ENCODE data around the gene ANKS3.

The ANKS3 gene

DNA sequence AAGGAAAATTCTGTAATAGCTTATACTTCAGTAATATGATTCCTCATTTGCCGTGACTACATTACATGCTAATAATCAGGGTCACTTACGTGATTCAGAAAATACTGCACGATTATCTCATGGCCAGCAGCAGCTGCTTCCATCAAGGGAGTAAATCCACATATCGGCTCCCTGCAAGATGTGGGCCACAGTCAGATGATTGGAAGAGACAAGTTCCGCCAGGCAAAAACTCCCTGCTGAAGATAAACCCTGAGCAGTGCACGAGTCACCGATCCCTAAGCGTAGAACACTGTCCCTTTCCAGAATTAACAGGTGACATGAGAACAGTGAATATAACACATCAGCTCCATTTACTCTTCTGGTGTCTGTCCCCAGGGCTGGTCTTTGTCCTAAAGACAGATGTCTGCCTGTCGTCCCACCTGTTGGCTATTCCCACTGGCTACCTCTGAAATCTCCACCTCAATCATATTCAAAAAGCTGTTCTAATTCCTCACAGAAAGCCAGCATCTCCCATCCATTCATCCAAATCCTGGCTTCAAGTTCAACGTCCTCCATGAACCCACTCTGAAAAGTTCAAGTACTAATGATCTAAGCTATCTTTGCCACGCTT lies 9.3 kb downstream of the ANKS3 start:
- DNase-seq = no peak

DNA sequence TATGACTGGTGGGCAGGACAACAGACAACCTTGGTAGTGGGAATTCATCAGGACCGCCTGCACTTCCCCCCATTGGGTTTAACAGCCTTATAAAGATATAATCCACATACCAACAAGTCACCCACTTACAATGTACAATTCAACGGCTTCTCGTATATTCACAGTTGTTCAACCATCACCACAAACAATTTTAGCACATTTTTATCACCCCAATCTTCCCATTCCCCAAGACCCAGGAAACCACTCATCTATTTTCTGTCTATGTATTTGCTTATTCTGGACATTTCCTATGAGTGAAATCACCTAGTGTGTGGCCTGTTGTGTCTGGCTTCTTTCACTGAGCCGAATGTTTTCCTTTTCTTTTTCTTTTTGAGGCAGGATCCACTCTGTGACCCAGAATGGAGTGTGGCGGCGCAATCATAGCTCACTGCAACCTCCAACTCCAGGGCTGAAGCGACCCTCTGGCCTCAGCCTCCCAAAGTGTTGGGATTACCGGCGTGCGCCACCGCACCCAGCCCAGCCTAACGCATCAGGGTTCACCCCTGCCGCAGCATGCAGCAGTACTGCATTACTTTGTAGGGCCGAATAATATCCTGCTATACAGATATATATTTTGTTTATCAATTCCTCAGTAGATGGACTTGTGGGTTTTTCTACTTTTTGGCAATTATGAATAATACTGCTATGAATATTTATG lies 10.9 kb downstream of the ANKS3 start:
- DNase-seq = no peak

DNA sequence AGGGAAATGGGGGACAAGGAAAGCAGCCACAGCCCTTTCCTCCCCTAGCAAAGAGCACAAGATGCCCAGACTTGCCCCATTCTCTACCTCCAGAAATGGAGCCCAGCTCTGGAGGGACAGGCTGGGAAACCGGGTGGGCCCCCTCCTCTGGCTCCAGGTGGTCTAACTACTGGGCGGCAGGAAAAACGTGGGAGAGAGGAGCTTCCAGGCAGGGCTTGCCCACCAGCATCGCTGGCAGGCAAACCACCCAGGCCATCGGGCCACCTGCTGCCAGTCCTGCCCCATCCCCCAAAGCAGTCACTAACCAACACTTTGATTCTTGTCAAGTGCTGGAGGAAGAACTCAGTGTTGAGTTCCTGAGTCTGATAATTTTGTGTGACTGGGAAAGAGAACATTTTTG lies 15.6 kb downstream of the ANKS3 start:
- DNase-seq = no peak

DNA sequence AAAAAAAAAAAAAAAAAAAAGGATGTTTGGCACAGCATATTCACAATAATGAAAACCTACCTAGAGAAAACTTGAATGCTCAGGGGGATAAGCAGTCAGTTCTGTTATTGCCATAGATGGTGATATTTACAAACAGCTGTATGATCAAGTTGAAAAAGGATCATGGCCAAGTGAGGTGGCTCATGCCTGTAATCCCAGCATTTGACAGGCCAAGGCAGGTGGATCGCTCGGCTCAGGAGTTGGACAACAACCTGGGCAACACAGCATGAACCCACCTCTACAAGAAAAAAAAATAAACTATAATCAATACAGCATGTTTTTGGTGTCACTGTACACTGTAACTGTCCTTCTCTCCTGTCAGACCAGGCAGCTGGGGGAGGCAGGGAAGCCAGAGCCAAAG lies 19.1 kb downstream of the ANKS3 start:
- no peak for DNase-seq

DNA sequence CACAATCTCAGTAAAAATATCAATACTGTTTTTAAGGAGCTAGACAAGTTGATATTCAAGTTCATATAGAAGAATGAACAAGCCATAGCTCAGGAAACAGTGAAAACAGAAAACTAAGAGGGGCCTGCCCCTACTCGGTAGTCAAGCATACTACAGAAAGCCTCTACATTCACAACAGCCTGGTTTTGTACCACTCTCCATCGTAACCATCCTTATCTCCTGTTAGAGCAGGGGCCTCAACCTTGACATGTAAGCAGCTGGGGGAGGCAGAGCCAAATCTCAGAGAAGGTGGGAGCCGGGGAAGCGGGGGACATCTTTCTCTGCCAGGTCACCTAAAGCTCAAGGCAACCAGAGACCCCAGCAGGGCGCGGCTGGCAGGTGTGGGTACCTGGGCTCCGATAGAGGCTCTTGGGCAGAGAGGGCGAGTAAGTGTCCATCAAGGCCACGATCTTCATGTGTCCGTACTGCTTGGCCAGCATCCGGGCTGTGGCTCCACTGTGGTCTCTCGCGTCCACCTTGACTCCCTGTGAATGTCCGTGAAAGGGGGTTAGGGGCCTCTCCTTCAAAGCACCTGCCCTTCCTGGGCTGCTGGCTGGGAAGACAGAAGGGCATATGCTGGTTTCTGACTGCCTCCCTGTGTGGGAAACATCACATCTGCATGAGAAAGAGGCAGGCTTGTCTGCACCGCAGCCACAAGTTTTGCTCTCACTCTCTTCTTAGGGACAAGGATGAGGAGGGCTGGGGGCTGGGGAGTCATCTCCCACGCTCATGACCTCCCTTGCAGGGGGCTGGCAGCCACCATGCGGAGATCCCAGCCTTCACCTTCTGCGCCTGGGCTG lies 20.2 kb downstream of the ANKS3 start:
- DNase-seq = no peak

DNA sequence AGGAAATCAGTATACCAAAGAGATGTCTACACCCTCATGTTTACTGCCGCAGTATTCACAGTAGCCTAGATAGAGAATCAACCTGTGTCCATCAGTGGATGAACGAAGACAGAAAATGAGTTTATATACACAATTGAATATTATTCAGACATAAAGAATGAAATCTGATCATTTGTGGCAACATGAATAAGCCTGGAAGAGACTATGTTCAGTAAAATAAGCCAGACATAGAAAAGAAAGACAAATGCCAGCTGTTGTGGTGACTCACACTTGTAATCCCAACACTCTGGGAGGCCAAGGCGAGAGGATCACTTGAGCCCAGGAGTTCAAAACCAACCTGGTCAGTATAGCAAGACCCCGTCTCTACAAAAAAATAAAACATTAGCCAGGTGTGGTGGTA lies 24.6 kb downstream of the ANKS3 start:
- DNase-seq = no peak

DNA sequence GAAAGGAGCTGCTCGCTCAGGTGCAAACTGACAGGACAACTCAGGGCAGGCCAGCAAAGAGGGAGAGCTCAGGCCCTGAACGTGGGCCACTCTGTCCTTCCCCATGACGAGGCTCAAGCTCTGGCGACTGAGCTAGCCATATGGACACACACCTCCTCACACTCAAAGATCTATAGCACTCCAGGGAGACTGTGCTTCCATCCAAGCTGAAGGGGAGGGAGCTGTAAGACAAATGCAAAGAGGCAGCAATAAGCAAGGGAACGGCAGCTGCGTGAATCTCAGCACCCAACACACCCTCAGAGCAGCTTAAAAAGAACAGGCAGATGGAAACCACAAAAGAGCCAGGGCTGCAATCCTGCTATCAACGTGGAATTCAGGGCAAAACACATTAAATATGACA lies 27.2 kb downstream of the ANKS3 start:
- no peak for DNase-seq

DNA sequence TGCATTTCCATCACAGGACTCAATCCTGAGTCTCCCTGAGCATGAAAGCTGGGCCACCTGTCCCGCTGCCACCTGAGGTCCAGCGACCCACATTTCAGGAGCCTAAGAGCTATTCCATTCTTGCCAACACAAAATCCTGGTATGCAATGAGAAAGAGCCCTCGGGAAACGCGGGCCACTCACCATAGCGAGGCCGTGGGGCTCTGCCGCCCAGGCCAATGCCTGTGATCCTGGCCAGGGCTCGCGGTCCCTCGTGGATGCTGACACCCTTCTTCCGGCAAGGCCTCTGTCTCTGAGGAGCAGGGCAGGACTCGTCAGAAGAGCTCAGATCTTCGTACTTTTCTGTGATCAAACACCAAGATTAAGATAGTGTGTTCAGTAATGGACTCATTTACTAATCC lies 29.2 kb downstream of the ANKS3 start:
- no peak for DNase-seq

DNA sequence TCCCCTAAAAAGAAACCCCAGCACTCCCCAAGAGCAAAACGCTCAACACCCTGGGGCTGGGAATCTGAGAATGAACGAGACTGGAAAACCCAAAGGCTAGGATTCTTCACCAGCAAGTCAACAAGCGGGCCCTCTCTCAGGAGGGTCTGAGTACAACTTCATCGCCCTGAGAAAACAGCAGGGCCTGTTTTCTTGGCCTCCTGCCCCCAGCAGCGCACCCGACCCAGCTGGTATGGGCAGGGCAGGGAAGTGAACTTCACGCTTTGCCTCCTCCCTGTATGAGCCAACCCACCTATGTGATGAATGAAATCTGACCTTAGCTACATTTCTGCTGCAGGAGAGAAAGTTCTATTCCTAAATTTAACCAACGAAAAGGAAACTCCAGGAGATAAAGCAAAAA lies 29.6 kb downstream of the ANKS3 start:
- DNase-seq = no peak

DNA sequence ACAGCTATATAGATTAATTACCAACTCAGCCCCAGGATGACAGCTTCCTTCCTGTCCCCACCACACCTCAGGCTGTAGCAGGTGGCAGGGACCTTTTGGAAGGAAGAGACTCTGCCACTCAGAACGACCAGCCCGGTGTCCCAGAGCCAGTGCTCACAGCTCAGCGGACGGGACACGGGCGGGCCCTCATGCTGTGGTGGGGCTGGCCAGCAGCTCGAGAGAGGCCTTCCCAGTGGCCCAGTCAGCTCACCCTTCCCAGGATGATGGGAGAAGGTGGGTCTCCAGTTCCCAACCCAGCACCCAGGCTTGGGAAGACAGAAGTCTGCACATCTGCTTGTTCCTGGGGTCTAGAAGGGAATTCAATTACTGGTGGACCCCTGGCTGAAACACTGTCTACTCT lies 30.2 kb downstream of the ANKS3 start:
- no peak for DNase-seq

DNA sequence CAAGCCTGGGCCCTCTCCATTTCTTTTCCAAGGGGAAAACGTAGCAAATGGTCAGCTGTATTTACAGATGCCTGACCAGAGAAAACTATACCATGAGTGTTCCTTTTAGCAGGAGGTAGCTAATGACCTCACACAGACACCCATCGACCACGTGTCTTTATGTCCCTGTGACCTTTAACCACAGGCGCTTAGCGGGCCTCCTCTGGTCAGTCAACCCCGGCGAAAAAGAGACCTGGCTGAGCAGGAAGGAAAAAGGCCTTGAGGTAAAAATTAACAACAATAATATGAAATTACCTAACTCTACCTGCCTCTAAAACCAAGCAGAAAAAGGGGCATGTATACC lies 31.6 kb downstream of the ANKS3 start:
- DNase-seq = no peak

DNA sequence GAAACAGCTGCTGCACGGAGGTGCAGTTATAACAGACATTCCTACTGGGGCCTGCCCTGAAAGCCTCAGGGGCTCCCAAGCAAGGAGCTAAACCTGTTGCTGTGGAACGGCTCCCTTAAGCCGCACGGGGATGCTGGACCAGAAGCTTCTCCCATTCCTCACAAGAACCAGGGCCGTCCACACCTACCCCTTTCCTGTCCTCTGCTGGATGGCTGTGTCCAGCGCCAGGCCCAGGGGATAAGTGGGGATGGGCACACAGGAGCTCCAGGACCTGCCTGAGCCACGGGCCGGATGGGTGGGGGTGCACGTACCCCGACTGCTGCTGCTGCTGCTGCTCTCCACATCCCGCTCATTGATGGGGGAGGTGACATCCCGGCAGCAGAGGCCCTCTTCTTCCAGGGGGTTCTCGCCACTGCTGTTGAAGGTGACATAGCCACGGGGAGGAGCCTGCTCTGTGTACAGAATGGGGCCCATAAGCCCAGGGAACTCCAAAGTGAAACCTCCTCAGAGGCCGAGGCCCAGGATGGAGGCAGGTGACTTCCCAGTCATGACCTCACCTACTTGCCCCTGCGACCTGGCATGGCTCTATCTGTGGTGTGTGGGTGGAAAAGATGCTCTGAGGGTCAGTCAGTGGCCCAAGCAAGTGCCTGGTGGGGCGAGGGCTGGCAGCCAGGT lies 32.1 kb downstream of the ANKS3 start:
- no peak for DNase-seq

DNA sequence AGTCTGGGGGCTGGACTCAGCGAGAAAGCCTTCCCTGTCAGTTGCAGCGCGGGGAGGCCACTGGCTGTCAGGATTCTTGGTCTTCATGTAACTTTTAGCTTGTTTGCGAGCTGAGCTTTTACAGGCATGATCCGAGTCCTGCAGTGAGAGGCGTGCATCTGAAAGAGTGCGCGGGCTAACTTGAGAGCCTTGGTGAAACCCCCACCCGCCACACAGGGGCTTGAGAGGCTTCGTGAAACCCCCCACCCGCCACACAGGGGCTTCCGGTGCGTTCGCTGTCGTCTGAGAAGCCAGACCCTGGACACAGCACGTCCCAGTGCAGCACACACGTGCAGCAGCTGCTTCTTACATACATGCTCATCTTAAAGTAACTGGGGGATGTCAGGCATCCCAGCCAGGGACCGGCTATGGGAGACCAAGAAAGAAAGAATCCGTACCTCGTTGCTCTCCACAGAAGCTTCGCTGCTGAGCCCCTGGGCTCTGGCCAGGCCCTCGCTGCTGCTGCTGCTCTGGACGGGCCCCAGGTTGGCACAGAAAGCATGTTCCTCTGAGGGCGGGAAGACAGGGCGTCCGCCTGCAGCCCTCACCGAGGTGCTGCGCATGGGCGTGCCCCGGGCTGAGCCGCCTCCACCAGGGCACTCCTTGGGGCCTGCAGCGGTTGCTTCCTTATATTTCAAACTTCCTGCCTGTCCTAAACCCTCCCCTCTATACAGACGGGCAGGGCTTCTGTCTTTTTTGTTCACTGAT lies 32.9 kb downstream of the ANKS3 start:
- DNase-seq = no peak

DNA sequence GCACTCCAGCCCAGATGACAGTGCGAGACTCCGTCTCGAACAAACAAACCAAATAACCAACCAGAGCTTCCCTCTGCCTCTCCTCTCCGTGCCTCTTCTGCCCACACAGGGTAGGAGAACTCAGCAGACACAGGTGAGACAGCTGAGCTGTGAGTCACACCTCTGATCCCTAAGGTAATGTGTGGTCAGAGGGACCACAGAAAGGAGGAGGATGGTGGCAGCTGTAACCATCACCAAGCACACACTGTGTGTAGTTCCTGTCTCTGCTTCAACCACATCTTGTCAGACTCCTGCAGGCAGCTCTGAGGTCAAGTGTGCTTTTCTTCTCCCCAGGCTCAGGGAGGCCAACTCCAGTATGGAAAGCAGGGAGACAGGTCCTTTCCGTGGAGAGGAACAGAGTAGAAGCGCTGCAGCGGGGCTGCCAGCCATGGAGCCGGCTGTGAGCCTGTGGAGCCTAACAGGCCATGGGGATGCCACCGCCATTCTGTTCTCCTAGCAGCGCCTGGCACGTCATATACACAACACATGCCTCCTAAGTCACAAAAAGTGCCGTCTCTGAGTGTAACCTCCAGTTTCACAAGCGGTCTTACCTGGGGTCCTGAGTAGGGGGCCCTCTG lies 33.6 kb downstream of the ANKS3 start:
- DNase-seq = no peak

DNA sequence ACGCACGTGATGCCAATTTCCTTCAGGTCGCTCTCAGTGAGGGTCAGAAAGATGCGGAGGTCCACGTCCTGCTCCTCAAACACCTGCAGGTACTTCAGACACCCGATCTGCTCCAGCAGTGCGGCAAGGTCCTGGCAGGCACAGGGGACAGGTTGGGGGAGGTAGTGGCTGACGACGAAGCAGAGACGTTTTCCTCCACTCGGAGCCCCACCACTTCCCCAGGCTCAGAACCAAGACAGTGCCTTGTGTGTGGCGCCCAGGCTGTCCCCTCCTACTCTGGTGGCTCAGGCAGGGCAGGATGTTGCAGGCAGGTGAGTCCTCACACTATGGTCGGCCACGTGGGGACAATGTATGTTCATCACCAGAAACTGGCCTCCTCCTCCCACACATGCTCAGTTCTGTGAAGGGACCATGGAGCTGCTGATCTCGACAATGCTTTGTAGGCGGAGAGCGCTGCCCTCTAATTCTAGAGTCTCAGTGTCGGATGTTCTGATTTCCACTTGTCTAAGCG lies 35.0 kb downstream of the ANKS3 start:
- no peak for DNase-seq

DNA sequence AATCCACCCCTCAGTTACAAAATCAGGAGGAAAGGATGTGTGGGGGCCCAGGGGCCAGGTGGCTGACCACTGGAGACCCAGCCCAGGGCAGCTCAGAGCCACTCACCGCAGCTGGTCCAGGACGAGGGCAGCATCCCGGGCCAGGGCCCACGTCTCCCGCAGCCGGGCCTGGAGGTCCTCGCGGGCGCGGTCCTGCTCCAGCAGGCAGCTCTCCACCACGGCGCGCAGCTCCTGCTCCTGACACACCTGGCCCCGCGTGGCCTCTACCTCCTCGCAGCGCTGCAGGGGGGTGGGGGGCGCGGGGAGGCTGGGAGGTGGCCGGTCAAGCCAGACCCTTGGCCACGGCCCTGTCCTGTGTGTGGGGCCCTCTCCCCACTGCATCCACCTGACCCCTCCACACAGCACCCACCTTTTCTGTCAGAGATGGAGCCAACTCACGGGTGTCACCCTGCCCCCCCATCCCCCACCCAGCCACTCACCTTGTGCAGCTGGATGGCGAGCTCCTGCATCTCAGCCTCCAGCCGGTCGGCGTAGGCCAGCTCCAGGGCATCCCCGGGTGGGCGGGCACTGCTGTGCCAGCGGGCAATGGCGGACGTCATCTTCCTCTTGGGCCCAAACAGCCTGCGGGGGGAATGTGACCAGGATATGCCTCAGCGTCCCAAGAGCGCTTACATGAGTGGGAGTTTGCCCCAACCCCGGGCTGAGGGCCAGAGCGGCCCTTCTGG lies 35.6 kb downstream of the ANKS3 start:
- DNase-seq = no peak

DNA sequence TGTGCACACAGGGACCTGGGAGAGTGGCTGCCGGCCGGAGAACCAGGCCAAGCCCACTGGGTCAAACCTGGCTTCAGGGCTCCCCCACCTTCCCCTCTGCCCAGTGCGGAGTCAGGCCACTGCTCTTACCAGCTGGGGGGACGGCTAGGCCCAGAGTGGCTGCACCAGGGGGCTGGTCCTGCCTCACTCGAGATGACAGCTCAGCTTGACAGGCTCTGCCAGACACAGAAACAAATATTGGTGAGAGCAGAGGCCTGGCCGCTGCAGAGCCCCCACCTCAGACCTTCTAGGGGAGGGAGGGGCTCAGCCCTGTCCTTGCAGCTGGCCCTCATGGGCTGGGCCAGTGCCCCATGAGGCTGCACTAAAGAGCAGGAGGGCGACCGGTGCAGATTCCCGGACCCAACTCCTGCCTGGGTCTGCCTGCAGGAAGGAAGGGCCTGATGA lies 36.2 kb downstream of the ANKS3 start:
- DNase-seq = no peak

DNA sequence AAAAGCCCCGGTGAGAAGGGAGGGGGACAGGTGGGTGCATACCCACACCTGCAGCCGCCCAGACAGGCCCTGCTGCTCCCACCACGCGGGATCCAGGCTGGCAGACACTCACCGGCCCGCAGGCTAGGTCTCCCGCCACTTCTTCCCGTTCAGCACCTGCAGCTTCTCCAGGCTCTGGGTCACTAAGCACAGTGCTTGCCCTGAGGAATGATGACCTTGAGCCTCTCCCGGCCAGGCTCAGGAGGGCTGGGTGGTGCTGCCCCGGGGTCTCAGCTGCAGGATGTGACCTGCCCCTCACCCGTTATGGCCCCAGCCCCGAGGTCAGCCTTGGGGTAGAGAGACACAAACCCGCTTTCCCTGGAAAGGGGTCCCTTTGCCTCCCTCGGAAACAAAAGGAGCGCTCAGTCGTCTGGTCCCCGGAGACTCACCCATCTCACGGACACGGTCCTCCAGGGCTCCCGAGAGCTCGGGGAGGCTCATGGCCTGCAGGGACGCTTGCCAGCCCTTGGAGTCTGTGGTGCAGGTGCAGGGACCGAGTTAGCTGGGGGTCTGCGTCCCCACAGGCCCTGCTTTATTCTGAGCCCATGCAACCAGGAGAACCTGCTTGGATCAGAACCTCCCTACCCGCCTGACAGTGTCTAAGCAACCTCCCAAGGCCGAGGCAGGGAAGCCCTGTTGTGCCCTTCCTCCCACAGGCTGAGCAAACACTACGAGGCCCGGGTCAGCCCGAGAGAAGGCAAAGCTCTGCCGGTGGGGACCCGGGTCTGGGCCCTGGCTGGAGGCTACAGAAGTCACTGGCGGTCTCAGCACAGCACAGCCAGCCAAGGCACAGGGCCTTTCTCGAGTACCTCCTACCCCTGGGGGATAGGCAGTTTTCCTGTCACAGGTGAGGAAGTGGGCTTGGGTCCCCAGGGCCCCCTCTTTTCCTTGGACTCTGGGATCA lies 36.9 kb downstream of the ANKS3 start:
- DNase-seq = no peak

DNA sequence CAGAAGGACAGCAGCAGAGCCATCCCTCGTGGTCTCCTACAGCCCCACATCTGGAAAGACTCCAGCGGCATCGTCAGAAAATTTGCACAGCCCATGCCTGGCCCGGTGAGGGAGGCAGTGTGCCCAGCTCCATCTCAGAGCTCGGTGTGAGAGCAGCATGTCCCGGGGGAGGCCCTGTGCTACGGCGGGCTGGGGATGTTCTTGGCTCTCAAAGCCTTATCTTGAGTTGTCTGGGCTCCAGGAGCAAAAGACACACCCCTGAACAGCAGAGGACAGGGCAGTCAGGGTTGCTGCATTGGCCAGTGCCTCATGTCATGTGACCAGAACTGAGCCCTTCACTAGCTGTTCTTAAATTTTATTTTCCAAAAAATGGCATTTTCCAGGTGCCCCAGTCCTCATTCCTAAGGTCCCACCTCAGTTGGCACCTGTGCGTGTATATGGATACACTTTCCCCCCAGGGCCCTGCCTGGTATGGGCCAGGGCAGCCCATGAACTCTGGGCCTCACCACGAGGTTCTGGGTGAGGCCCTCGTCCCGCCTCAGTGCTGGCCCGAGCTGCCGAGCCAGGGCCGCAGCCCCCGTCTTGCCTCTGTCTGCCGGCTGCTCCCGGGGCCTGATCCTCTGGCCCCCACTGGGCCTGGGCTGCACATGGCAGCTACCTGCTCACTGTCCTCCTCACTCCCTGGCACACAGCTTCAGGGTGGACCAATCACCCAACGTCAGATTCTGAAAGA lies 37.7 kb downstream of the ANKS3 start:
- DNase-seq = no peak
